ENCODE measurements around the gene ZNF497. TPM values are rescaled to one million over a fixed set of nuclear protein-coding genes. Genes with fewer than 3 reads are reported as not detected.

The ZNF497 gene
- total RNA-seq, 4 donors from 2014 or later: 1.4 to 3.1 (median 1.5) TPM

DNA sequence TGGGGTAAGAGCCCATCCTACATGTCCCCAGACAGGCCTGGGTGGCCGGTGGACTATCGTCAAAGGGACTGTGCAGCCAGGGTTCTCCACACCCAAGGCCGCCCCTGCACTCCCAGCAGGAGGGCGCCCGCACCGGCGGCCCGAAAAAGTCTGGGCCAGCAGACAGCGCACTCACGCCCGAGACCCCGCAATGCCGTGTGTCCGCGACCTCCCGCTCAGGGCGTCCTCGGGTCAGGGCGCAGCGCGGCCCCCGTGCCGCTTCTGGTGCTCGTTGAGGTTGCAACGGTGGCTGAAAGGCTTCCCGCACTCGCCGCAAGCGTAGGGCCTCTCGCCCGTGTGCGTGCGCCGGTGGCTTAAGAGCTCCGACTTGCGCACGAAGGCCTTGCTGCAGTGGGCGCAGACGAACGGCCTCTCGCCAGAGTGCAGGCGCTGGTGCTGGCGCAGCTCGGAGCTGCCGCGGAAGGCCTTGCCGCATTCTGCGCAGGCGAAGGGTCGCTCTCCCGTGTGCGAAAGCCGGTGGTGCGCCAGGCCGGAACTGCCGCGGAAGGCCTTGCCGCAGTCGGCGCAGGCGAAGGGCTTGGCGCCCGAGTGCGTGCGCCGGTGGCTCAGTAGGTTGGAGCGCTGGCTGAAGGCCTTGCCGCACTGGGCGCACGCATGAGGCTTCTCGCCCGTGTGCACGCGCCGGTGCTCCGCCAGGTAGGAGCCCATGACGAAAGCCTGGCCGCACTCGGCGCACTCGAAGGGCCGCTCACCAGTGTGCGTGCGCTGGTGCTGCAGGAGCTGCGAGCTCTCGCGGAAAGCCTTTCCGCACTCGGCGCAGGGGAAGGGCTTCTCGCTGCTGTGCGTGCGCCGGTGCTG, 6.4 kb downstream of the ZNF497 start:
- intact Hi-C loops (cut with DNase I; ENCODE audit: low total_unique reads): no loop called here
- no peak overlapping the region for H3K4me3 ChIP-seq (ENCODE audit: low read depth, poor library complexity, severe bottlenecking)
- 30 to 36% methylated on average over 21 to 63 of the region's 94 CpGs for WGBS, 2 donors
- no peak for TF ChIP-seq POLR2A (IDR thresholded peaks at IDR 0.05)
- TF ChIP-seq, protein P1, sequence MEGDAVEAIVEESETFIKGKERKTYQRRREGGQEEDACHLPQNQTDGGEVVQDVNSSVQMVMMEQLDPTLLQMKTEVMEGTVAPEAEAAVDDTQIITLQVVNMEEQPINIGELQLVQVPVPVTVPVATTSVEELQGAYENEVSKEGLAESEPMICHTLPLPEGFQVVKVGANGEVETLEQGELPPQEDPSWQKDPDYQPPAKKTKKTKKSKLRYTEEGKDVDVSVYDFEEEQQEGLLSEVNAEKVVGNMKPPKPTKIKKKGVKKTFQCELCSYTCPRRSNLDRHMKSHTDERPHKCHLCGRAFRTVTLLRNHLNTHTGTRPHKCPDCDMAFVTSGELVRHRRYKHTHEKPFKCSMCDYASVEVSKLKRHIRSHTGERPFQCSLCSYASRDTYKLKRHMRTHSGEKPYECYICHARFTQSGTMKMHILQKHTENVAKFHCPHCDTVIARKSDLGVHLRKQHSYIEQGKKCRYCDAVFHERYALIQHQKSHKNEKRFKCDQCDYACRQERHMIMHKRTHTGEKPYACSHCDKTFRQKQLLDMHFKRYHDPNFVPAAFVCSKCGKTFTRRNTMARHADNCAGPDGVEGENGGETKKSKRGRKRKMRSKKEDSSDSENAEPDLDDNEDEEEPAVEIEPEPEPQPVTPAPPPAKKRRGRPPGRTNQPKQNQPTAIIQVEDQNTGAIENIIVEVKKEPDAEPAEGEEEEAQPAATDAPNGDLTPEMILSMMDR (IDR thresholded peaks at IDR 0.05): no peak
- DNase-seq (ENCODE audit: low spot score in 2 of 2): no peak

DNA sequence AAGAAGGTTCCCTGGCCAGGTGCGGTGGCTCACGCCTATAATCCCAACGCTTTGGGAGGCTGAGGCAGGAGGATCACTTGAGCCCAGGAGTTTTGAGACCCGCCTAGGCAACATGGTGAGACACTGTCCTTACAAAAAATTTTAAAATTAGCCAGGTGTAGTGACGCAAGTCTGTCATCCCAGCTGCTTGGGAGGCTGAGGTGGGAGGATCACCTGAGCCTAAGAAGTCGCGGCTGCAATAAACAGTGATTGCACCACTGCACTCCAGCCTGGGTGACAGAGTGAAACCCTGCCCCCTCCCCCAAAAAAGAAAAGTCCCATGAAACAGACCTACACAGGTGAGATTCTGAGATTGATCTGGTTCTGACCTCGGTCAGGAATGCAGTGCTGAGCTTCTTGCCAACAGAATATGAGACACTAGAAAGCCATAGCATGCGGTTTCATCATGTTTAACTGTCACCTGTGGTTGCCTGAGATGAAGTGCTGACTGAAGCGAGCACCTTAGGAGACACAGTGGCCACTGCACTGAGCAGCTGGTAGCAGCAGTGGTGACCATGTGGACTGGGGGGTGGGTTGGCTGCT, 7.2 kb downstream of the ZNF497 start:
- intact Hi-C loops (cut with DNase I; ENCODE audit: low total_unique reads): no loop called here
- 92% methylated on average over 10 of the region's 10 CpGs for WGBS, 2 donors

DNA sequence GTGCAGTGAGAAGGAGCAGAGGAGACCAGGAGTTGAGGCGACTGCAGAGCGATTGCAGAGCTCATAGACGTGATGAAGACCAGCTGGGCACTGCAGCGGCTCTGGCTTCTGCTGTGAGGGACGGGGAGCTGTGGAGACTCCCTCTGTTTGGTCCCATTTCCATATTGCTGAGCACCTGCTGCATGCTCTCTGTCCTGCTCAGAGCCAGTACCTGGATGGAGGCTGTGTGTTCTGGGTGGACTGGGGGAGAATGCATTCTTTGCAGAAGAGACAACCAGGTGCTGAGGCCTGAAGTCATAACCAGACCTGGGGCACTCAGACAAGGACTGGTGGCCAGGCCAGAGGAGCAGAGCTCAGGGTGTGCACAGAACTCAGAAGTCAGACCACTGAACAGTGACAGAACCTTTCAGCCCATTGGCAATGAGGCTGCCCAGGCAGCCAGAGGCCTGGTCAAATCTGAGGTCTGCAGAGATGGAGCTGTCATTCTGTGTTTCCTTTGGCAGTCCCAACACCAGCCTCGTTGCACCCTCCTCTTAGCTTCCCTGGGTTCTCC, 8.0 kb downstream of the ZNF497 start:
- TF ChIP-seq, protein P1 (IDR thresholded peaks at IDR 0.05): no peak
- no peak for TF ChIP-seq POLR2A (IDR thresholded peaks at IDR 0.05)
- WGBS, 2 donors: 73 to 82% methylated on average over 6 of the region's 6 CpGs
- intact Hi-C loops (cut with DNase I; ENCODE audit: low total_unique reads): no loop called here
- H3K4me3 ChIP-seq (ENCODE audit: low read depth, poor library complexity, severe bottlenecking): no peak overlapping the region
- DNase-seq (ENCODE audit: low spot score in 2 of 2): no peak

More for the DNA sequence above, 7.2 kb downstream of the ZNF497 start:
- TF ChIP-seq POLR2A (IDR thresholded peaks at IDR 0.05): no peak
- TF ChIP-seq, protein P1 (IDR thresholded peaks at IDR 0.05): no peak
- no peak overlapping the region for H3K4me3 ChIP-seq (ENCODE audit: low read depth, poor library complexity, severe bottlenecking)
- DNase-seq (ENCODE audit: low spot score in 2 of 2): no peak

DNA sequence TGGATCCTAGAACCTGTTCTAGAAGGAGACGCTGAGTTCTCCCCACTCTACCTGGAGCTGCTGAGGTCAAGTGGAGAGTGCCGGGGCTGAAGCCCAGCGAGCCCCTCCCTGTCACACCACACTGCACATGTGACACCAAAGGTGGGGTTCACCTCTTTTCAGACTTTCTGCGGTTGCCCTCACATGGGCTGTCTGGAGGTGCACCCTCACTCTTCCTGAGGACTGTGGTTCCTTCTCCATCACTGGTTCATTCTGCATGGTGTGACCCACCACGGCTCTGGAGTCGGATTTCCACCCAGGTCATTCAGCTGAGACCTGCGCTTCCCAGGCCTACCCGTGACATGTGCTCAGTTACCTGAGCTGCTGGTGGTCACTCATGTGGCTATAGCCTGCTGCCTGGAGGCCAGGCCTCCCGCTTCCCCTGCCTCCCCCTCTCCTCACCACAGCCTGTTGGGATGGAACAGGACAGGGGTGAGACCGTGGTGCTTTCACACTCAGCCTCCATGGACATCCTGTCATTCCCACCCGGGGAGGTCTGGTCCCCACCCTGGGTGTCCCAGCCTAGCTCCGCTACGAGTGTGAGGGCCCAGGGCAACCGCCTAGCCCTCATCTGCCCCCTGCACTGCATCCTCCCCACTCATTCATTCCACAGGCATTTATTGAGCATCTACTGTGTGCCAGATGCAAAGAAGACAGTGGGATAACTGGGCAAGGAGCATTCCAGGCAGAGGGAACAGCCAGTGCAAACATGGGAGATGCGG, 8.7 kb downstream of the ZNF497 start:
- TF ChIP-seq, protein P1 (IDR thresholded peaks at IDR 0.05): no peak
- no peak for TF ChIP-seq POLR2A (IDR thresholded peaks at IDR 0.05)
- H3K4me3 ChIP-seq (ENCODE audit: low read depth, poor library complexity, severe bottlenecking): no peak overlapping the region
- 88 to 91% methylated on average over 15 of the region's 15 CpGs for WGBS, 2 donors
- intact Hi-C loops (cut with DNase I; ENCODE audit: low total_unique reads): no loop called here
- no peak for DNase-seq (ENCODE audit: low spot score in 2 of 2)

DNA sequence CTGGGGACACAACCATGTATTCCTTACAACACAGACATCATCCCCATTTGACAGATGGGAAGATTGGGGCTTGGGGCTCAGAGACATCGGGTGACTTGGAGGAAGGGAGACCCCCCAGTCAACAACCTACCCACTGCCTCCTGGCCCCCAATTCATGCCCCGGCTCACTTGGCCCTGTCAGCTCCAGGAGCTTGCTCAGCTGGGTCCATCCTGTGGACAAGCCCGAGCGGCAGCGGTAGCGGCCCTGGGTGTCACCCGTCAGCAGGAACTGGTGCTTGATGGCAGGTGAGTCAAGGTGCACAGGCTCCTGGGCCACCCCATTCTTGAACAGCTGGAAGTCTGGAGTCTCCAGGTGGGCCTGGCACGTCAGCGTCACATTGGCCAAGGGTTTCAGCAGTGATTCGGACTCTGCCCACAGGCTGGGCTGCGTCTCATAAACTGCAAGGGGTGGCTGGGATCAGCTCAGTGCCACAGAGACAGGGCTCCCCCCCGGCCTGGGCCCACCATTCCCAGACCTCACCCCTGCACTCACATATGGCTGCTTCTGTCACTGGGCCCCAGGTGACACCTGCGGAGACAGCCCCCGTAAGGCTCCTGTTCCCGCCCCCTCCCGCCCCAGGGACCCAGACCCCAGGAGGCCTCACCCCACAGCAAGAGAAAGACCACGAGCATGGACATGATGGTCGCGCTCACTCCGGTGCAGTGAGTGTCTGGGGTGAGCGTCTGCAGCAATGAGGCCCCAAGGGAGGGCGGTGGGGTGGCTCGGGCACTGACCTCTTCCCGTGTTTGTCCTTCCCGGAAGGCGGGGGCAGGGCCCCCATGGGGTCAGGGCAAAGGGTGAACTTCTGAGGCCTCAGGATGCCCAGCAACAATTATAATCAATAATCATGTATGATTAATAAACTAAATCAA, 9.5 kb downstream of the ZNF497 start, which contains the start of gene A1BG:
A1BG (minus strand) TSS at position 733 of the 912 bp plus-strand sequence; CDS start at position 678, 55 bp downstream.
- intact Hi-C loops (cut with DNase I; ENCODE audit: low total_unique reads): no loop called here
- no peak within 1 kb of the TSS for H3K4me3 ChIP-seq (ENCODE audit: low read depth, poor library complexity, severe bottlenecking)
- no peak for DNase-seq (ENCODE audit: low spot score in 2 of 2)
- TF ChIP-seq POLR2A (IDR thresholded peaks at IDR 0.05): no peak
- TF ChIP-seq, protein P1 (IDR thresholded peaks at IDR 0.05): no peak
- 80 to 86% methylated on average over 23 to 26 of the region's 26 CpGs for WGBS, 2 donors

Data from lower leg skin (tissue), 4 donors.